HEK293T (cell line): Measurements from ENCODE around the gene BCAP31.

Experiments used
- CTCF ChIA-PET: fragments of 350-600 bp; formaldehyde crosslinking; extraction: SDS; loops from one replicate; lab custom pipeline; 2021; ENCODE audit warnings: antibody characterized with exemption, inconsistent platforms; lab: Yijun Ruan, JAX
- POLR2A ChIA-PET: fragments of 350-600 bp; formaldehyde crosslinking; extraction: SDS; loops from one replicate; lab custom pipeline; 2020; ENCODE audit warnings: antibody characterized with exemption, inconsistent platforms; lab: Yijun Ruan, JAX
- DNase-seq: peaks from one replicate; pipeline ENCODE4 v3.0.0; 2012; ENCODE audit warnings: mixed read lengths; ENCODE audit errors: extremely low spot score
- ARNT ChIP-seq: fragments of 450-650 bp; IDR thresholded peaks from 2 replicates; pipeline ENCODE4 v1.6.1; 2017; ENCODE audit warnings: mild to moderate bottlenecking
- BHLHE40 ChIP-seq: fragments of 450-650 bp; IDR thresholded peaks from 2 replicates; pipeline ENCODE4 v1.6.1; 2016; ENCODE audit warnings: mild to moderate bottlenecking, moderate library complexity, borderline replicate concordance
- CTBP1 ChIP-seq: fragments of 450-650 bp; IDR thresholded peaks from 2 replicates; pipeline ENCODE4 v1.6.1; 2016; ENCODE audit warnings: borderline replicate concordance
- ELF4 ChIP-seq: fragments of 450-650 bp; IDR thresholded peaks from 2 replicates; pipeline ENCODE4 v1.6.1; 2017; ENCODE audit warnings: antibody characterized with exemption
- FOXA1 ChIP-seq: fragments of 450-650 bp; IDR thresholded peaks from 2 replicates; pipeline ENCODE4 v1.6.1; 2016; ENCODE audit warnings: mild to moderate bottlenecking
- FOXK2 ChIP-seq: fragments of 450-650 bp; IDR thresholded peaks from 2 replicates; pipeline ENCODE4 v1.6.1; 2016; ENCODE audit warnings: mild to moderate bottlenecking
- FOXM1 ChIP-seq: fragments of 450-650 bp; IDR thresholded peaks from 2 replicates; pipeline ENCODE4 v1.6.1; 2017; ENCODE audit warnings: mild to moderate bottlenecking, borderline replicate concordance
- HDGF ChIP-seq: fragments of 450-650 bp; IDR thresholded peaks from 2 replicates; pipeline ENCODE4 v1.6.1; 2017; ENCODE audit warnings: antibody characterized with exemption, borderline replicate concordance
- L3MBTL2 ChIP-seq: fragments of 450-650 bp; conservative IDR thresholded peaks from 2 replicates; pipeline ENCODE4 v1.6.1; 2016; ENCODE audit warnings: mild to moderate bottlenecking
- LEF1 ChIP-seq: fragments of 450-650 bp; IDR thresholded peaks from 2 replicates; pipeline ENCODE4 v1.6.1; 2017; ENCODE audit warnings: mild to moderate bottlenecking, borderline replicate concordance
- NFRKB ChIP-seq: fragments of 450-650 bp; IDR thresholded peaks from 2 replicates; pipeline ENCODE4 v1.6.1; 2016; ENCODE audit warnings: mild to moderate bottlenecking, moderate library complexity
- PKNOX1 ChIP-seq: fragments of 450-650 bp; IDR thresholded peaks from 2 replicates; pipeline ENCODE4 v1.6.1; 2016
- SP1 ChIP-seq: fragments of 450-650 bp; IDR thresholded peaks from 2 replicates; pipeline ENCODE4 v1.6.1; 2017
- SUZ12 ChIP-seq: fragments of 450-650 bp; IDR thresholded peaks from 2 replicates; pipeline ENCODE4 v1.6.1; 2016; ENCODE audit warnings: mild to moderate bottlenecking
- TARDBP ChIP-seq: fragments of 450-650 bp; IDR thresholded peaks from 2 replicates; pipeline ENCODE4 v1.6.1; 2016
- ZNF384 ChIP-seq: fragments of 450-650 bp; IDR thresholded peaks from 2 replicates; pipeline ENCODE4 v1.6.1; 2016

BCAP31 gene

GRCh38 chrX:153766871-153767673, 42.9 kb upstream of the BCAP31 start:
- ChIA-PET CTCF (interaction anchor here (0.6 to 2.2 kb wide), 4 partner anchors 35 to 180 kb away, joined by 3 to 10 read pairs (median 3); no protein-coding TSS in a partner anchor), POLR2A (interaction anchor here (0.9 to 2.2 kb wide), 3 partner anchors 160 to 193 kb away, joined by 3 to 7 read pairs (median 3); no protein-coding TSS in a partner anchor)
- no peak for DNase-seq
- TF ChIP-seq ZNF384 (no peak), PKNOX1 (no peak), L3MBTL2 (no peak), LEF1 (no peak), CTBP1 (no peak), SUZ12 (no peak), FOXK2 (no peak), ARNT (no peak), BHLHE40 (no peak), HDGF (no peak), FOXA1 (no peak), FOXM1 (no peak), ELF4 (no peak), NFRKB (no peak), TARDBP (no peak), SP1 (no peak)

- ChIA-PET CTCF (interaction anchor here (0.7 to 2.2 kb wide), 3 partner anchors 157 to 180 kb away, joined by 3 to 10 read pairs (median 3); no protein-coding TSS in a partner anchor), POLR2A (interaction anchor here (1.0 to 2.2 kb wide), 3 partner anchors 161 to 181 kb away, joined by 3 to 7 read pairs (median 3); no protein-coding TSS in a partner anchor)
- DNase-seq: no peak
- no peak for TF ChIP-seq L3MBTL2
- TF ChIP-seq SUZ12: no peak
- no peak for TF ChIP-seq LEF1
- no peak for TF ChIP-seq PKNOX1
Measured at GRCh38 chrX:153766098-153766817, 42.1 kb upstream of the BCAP31 start.

GRCh38 chrX:153765138-153766079, 41.2 kb upstream of the BCAP31 start:
- ChIA-PET CTCF (interaction anchor here (0.7 to 2.2 kb wide), 3 partner anchors 26 to 181 kb away, joined by 3 to 10 read pairs (median 3); no protein-coding TSS in a partner anchor), POLR2A (interaction anchor here (1.0 to 2.2 kb wide), 3 partner anchors 162 to 182 kb away, joined by 3 to 7 read pairs (median 3); no protein-coding TSS in a partner anchor)
- no peak for DNase-seq

GRCh38 chrX:153764786-153765137, 40.6 kb upstream of the BCAP31 start:
- TF ChIP-seq ELF4: no peak
- no peak for TF ChIP-seq FOXM1
- POLR2A ChIA-PET: no interaction called here
- no peak for DNase-seq
- CTCF ChIA-PET: interaction anchor here (0.7 to 2.1 kb wide), 3 partner anchors 27 to 204 kb away, joined by 3 to 15 read pairs (median 3); no protein-coding TSS in a partner anchor

More at GRCh38 chrX:153765138-153766079, 41.2 kb upstream of the BCAP31 start:
- TF ChIP-seq NFRKB (no peak), HDGF (no peak), PKNOX1 (no peak), TARDBP (no peak), SUZ12 (no peak), FOXK2 (no peak), FOXM1 (no peak), BHLHE40 (no peak)

GRCh38 chrX:153763989-153764755, 40.0 kb upstream of the BCAP31 start, which contains the start of gene PLXNB3:
PLXNB3 (plus strand) TSS chrX:153764249; CDS start chrX:153765536, 1,287 bp downstream.
- POLR2A ChIA-PET: no interaction called here
- CTCF ChIA-PET: interaction anchor here (0.6 to 2.1 kb wide), 6 partner anchors 28 to 1256 kb away, joined by 3 to 15 read pairs (median 3); partner anchors contain the start of gene RENBP
- TF ChIP-seq TARDBP (no peak), ZNF384 (no peak), L3MBTL2 (no peak), ARNT (no peak), ELF4 (no peak), SUZ12 (no peak), SP1 (no peak), BHLHE40 (no peak), FOXK2 (no peak), HDGF (no peak), LEF1 (no peak), NFRKB (no peak), CTBP1 (no peak; the same call in 1 of the 2 replicates), FOXM1 (no peak), FOXA1 (no peak), PKNOX1 (no peak)
- DNase-seq: peak; percentile 80
